ENCODE results near the gene BMERB1.
"Not testable (repeated sequence)": the region's sequence is repeated elsewhere in the genome, so short reads cannot be mapped to it uniquely, and the experiment has no call there.

BMERB1 gene

DNA sequence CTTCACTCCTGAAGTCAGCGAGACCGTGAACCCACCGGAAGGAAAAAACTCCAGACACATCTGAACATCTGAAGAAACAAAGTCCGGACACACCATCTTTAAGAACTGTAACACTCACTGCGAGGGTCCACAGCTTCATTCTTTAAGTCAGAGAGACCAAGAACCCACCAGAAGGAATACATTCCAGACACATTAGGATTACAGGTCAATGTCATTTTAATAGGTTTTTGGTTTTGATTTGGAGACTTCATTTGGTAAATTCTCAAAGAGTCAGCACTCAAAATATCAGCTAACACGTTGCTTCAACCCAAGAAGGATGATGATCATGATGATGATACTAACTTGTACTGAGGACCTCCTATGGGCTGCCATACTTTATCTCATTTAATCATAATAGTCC is 7.6 kb upstream of the BMERB1 start:
- DNase-seq = no peak

- no peak for DNase-seq
These were observed 6.6 kb upstream of the BMERB1 start for GRCh38 chr16:15427648-15428239.

GRCh38 chr16:15430884-15431283 is 3.5 kb upstream of the BMERB1 start:
- DNase-seq = not testable (repeated sequence)

GRCh38 chr16:15434079-15434424 is 336 bp upstream of the BMERB1 start:
- DNase-seq = no peak

DNA sequence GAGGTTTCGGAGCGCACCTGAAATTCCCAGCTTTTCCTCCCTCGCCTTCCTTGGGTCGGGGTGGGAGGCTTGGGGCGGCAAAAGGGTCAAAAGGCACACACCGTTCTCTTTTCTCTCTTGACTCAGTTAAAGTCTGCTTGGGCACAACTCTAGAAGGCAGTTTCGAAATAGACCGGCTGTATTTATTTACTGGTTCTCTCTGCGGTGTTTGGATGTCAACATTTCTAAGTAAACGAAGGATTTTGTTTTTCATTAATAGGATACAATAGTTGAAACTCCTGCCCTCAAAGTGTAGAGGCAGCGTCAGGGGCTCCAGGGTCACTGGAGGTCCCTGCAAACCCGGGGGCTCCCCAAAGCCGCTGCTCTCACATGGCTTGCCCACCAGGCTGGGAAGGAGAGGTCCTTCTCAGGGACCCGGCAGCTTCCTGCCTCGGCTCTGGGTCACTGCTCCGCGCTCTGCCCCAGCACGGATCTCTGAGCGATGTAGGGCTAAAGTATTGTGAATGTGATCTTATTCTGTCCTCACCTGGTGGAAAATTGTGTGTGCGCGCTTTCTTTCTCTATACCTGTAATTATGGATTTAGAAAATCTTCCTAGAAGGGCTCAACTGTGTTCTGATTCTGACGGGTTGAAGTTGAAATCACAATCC is 952 bp downstream of the BMERB1 start:
- DNase-seq = no peak

- DNase-seq = no peak
These were observed 4.7 kb downstream of the BMERB1 start for GRCh38 chr16:15439102-15439501.

DNA sequence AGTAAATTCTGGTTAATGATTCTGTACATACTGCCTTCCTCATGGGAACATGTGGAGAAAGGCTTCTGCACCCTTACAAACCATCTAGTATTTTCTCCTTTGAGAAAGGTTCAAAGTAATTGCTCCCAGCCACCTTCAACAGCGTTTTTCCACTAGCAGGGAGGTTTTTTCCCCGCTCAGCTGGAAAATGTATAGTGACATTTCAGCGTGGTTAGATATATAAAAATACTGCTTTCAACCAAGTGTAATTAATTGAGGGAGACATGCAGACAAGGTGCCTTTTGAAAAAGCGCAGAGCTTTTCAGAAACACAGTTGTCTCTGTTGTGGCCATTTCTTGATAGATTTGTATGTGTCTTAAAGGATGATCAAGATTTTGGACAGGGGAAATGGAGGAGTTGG is 5.1 kb downstream of the BMERB1 start:
- DNase-seq = no peak

DNA sequence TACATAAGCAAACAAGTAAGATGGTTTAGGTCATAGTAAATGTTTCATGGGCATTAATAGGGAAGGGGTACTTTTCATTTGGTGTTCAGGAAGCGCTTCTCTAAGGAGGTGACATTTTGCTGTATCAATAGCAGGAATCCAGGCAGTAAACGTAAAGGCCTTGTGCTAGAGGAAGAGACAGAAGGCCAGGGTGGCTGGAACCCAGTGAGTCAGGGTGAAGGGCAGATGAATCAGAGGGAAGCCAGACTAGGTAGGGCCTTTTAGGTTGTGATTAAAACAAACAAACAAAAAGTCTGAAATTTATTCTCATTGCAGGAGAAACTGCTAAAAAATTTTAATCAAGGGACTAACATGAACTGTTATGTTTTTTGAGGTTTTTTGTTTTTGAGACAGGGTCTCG is 6.5 kb downstream of the BMERB1 start:
- DNase-seq = no peak

DNA sequence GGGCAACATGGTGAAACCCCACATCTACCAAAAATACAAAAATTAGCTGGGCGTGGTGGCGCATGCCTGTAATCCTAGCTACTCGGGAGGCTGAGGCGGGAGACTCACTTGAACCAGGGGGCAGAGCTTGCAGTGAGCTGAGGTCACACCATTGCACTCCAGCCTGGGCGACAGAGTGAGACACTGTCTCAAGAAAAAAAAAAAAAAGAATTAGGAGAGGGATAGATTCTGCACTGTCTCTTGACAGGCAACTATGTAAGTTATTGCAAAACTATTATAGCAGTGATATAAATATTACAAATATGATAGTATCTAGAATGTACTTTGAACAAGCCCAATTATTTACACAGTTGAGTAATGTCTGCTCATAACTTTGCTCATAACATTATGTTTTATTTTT is 7.8 kb downstream of the BMERB1 start:
- not testable (repeated sequence) for DNase-seq

DNA sequence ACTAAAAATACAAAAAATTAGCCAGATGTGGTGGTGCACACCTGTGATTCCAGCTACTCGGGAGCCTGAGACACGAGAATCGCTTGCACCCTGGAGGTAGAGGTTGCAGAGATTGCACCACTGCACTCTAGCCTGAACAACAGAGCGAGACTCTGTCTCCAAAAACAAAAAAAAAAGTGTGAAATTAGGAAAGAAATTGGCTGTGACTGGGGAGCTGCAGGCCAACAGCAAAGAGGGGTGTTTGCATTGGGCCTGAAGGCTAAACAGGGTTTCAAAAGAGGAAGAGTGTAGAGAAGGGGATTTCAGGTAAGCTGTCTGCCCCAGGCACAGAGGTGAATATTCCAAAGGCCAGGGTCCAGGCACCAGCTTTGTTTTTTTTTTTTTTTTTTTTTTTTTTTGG is 9.4 kb downstream of the BMERB1 start:
- no peak for DNase-seq

- DNase-seq = no peak
These were observed 9.9 kb downstream of the BMERB1 start for GRCh38 chr16:15444264-15444663.

- no peak for DNase-seq
These were observed 11.1 kb downstream of the BMERB1 start for GRCh38 chr16:15445450-15445849.

GRCh38 chr16:15446901-15447300 is 12.5 kb downstream of the BMERB1 start:
- DNase-seq = no peak

DNA sequence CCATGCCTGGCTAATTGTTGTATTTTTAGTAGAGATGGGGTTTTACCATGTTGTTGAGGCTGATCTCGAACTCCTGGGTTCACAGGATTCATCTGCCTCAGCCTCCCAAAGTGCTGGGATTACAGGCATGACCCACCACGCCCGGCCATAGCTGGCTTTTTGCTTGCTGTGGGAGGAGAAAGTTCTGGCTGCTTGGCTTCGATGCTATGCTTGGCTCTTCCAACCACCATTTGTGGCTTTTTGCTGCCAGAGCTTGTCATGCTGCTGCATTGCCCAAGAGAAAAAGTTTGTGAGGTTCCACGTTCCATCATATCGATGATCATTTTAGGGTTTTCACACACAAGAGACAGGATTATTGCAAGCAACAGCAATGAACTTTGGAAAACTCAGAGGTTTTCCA is 16.2 kb downstream of the BMERB1 start:
- no peak for DNase-seq

- no peak for DNase-seq
These were observed 16.8 kb downstream of the BMERB1 start for GRCh38 chr16:15451098-15451731.

DNA sequence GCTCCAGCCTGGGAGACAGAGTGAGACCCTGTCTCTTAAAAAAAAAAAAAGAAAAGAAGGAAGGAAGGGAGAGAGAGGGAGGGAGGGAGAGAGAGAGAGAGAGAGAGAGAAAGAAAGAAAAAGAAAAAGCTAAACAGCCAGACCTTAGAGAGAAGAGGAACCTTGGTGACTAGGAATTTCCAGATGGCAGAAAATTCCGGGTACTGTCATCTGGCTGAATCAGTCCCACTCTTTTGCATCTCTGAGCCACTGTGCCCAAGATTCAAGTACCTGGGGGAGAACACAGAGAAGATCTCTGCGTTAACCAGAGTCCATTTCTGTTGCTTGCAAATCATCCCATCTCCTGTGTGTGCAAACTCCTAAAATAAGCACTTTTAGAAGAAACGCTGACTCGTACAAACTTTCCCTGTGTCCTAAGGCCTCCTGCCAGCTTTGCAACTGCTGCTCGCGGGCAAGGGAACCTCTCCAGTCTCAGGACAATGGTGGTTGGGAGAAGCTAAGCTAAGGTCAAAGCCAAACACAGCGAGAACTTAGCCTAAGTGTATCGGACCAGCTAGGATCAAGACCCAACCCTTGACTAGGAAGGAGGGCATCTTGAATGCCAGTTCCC is 18.0 kb downstream of the BMERB1 start:
- DNase-seq = no peak

GRCh38 chr16:15453296-15453695 is 18.9 kb downstream of the BMERB1 start:
- DNase-seq = not testable (repeated sequence)

GRCh38 chr16:15454933-15455332 is 20.5 kb downstream of the BMERB1 start:
- not testable (repeated sequence) for DNase-seq

GRCh38 chr16:15457400-15457799 is 23.0 kb downstream of the BMERB1 start:
- DNase-seq = no peak

DNA sequence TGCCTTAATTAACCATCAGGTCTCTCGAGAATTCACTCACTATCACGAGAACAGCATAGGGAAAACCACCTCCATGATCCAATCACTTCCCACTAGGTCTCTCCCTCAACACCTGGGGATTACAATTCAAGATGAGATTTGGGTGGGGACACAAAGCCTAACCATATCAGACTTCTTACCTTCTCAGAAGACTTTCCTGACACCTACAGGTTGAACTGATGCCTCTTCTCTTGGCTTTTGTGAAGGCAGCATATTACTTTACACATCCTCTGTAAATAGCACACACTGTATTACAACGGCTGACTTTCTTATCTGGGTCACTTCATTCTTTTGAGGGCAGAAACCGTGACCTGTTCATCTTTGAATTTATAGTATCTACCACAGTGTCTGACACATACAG is 23.6 kb downstream of the BMERB1 start:
- no peak for DNase-seq

DNA sequence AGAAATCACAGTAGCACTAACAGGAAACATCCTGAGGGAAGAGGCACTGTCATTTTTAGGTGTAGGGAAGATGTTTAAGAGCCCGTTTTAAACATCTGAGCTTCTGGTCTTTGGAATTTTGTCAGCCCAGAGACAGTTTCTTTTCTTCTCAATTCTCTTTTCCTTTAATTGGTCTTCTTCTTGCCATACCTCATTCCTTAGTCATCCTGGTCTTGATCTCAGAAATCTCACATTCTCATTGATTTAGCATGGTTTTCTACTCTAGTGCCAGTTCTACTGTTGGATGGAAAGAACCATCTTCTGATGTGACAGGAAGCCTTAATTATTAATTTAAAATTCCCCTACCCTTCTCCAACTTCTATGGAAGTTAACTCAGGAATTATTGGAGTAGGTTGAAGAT is 25.4 kb downstream of the BMERB1 start:
- no peak for DNase-seq

DNA sequence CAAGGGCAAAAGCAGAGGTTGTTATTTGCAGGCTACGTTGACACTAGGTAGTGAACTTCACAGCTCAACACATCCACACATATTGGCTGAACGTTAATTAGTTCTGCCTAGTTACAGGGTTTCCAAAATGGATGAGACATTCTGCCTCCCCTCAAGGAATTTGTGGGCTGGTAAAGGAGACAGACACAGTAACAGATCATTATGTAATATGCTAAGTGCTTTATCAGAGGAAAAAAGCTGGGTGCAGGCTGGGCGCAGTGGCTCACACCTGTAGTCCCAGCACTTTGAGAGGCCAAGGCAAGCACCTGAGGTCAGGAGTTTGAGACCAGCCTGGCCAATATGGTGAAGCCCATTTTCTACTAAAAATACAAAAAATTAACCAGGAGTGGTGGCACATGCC is 26.2 kb downstream of the BMERB1 start:
- no peak for DNase-seq

GRCh38 chr16:15461376-15461775 is 27.0 kb downstream of the BMERB1 start:
- DNase-seq = no peak

All from NCI-H774 (cell line).